Muscle of back (tissue), 11 donors: ENCODE results near the gene KIRREL3. TPM values are rescaled to one million over a fixed set of nuclear protein-coding genes. Genes with fewer than 3 reads are reported as not detected.

Experiments
- DNase-seq, 3 donors: peaks; one replicate each; pipeline versions ENCODE4 v3.0.0 to v3.0.0-alpha.2; 2013
- polyA plus RNA-seq, 10 donors: library from polyadenylated mRNA; unstranded; fragments of 120-200 nt; gene quantifications; one replicate each; pipeline ENCODE4 v1.2.1, GENCODE V29; 2013; ENCODE audit not compliant: insufficient read length in 10 of 10

The KIRREL3 gene
- polyA plus RNA-seq, 10 donors = 0.44 to 2.8 (median 1.2) TPM

DNA sequence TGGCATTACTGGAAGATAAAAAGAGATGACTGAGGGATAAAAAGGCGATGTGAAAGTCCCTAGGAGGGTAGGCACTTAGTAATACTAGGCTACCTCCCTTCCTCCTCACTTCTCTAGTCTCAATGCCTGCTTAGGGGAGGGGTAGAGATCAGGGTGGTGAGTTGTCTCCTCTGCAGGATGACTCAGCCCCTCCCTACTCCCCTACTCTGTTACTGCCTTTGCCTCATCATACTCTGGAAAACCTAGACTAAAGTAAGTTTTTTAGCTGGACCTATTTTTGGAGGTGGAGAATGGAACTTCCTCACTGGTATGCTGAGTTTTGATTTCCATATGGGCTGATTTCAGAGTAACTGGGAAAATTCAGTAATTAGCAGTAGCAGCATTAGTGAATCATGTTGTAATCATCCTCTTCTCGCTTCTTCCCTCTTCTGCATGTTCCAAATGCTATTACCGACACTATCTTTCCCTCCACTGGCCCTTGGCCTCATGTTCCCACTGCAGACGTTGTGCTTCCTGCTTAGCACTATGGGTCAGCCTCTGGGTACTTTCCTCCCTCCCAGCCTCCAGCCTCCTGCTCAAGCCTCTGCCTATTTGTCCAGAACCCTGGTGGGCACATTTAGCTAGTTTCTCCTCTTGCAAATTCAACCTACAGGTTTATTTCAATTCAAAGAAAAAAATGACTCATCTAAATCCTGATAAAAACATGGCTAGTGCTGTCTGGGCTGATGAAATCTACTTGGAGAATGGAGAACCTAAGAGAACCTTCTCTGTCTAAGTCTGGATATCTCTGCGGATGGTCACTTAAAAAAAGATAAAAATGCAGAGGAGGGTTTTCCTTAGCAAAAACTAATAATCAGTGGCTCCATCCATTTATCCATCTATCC lies 363.4 kb downstream of the KIRREL3 start:
- peak in 1 of 3 donors; percentile 81 for DNase-seq

DNA sequence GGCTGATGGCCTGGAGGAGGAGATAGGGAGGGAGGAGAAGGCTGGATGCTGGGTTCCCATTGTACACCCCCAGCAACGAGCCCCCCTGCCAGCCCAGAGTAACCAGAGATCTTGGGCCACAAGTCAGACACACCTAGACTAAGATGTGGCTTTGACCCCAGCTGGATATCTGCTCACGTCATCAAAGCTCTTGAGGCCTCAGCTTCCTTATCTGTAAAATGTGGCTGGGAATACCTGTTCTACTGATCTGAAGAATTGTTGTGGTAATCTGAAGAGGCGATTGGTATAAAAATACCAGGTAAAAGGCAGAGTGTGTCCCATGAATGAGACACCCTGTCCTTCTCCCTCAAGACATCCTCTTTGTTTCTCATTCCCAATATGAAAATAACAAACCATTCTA lies 365.1 kb downstream of the KIRREL3 start:
- DNase-seq = no peak

DNA sequence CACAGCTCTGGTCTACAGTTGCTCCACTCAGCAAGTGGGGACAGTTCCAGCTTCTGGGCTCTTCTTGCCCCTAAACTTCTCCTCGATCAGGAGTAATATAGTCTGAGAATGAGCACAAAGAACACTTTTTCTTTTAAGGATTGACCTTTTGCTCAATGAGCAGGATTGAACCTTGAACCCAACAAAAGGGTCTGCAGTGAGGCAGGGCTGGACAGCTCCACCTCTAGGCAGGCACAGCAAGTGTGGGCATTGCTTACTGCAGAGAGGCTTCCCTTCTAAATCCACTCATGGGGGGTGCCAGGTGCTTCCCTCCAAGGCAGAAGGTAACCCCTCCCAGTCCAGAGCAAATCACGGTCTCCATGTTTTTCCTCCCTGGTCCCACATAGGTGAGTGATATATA lies 365.6 kb downstream of the KIRREL3 start:
- DNase-seq = no peak

GRCh38 chr11:126633330-126633729 lies 367.2 kb downstream of the KIRREL3 start:
- no peak for DNase-seq

DNA sequence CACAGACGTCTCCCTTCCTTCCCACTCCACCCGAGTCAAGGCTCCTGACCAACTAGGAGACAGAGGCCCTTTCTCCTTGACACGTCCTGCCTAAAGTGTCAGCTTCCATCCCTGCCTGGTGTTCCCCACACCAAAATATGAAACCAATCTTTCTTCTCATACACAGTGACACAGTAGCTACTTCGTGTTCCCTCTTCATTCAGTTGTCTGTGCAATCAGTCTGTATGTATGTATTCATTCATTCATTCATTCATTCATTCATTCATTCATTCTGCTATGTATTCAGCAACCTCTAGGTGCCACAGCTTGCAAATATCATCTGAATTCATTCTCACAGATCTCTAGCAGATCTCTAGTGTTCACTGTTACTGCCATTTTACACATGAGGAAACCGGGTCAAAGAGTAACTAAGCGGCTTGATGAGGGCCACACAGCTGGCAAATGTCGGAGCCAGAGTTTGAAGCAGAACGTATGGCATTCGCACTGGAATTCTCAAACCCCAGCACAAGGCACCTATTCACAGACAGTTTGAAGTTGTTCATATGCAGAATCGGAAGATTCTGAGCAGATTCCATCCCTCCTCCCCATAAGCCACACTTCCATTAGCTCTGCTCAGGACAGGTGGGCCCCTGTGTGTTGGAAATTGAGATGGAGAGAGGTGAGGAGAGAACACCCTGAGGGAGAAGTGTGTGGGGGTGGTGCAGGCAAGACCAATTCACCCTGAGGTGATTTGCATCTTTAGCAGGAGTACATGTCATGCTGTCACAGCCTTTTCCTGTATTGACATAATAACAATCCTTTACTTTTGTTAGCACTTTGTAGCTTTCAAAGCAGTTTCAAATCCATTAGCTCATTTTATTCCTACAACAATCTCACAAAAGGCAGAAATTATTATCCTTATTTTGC lies 369.4 kb downstream of the KIRREL3 start:
- DNase-seq = no peak

DNA sequence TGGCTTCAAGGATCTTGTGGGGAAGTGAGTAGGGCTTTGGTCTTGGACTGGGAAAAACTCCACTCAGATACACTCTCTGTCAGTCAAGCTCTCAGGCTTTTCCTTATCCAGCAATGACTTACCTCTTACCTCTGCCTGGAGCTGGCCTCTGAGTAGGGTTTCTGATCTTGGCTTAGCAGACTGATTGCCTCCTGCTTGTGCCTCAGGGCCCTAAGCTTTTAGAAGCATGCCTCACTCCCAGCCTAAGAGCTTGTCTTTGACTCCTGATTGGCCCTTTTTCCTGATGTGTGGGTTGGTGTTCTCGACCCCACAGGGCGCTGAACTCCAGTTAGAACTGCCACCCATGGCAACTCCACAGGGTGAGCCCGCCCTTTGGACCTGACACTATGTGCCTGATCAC lies 370.1 kb downstream of the KIRREL3 start:
- no peak for DNase-seq

DNA sequence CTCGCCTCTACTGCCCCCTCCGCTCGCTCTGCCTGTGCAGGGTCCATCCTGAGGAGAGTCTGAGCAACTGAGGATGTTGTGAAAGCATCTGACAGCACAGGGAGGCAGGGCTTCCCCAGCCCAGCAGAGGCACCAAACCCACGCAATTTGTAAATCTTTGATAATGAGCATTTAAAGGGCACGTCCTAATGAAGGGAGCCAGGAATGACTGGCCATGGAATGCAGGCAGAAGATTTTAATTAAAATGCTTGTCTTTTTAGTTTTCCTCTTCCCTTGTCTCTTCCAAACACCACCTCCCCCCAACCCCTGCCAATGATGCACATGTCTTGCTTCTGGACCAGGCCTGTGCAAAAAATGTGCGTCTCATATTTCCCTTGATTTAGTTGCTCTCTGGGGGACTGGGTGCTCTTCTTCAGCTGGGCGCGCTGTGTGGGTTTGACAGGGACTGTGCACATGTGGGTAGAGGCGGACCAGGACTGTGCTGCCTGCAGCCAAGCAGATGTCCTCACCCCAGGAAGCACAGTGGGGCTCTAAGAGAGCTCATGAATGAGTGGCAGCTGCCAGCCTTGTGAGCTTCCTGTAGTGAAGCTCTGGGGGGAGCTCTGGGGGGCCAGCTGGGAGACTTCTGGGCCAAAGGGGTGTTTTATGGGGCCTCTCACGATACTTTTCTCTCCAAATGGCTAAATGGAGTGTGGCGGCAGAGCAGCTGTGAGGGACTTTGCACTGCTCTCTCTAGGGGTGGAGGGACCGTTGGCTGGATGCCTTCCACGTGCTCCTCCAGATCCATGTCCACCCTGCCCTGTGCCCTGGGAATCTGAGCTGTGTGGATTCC lies 371.6 kb downstream of the KIRREL3 start:
- DNase-seq = peak; percentile 54 to 86 (median 79)

GRCh38 chr11:126628450-126628789 lies 372.1 kb downstream of the KIRREL3 start:
- DNase-seq = peak in 1 of 3 donors; percentile 24

GRCh38 chr11:126627421-126627820 lies 373.1 kb downstream of the KIRREL3 start:
- no peak for DNase-seq

- no peak for DNase-seq
Measured at GRCh38 chr11:126624506-126624905, 376.1 kb downstream of the KIRREL3 start.

GRCh38 chr11:126619516-126619915 lies 381.1 kb downstream of the KIRREL3 start:
- DNase-seq = no peak

- no peak for DNase-seq
Measured at GRCh38 chr11:126615845-126616244, 384.7 kb downstream of the KIRREL3 start.

GRCh38 chr11:126613272-126613671 lies 387.3 kb downstream of the KIRREL3 start:
- no peak for DNase-seq

DNA sequence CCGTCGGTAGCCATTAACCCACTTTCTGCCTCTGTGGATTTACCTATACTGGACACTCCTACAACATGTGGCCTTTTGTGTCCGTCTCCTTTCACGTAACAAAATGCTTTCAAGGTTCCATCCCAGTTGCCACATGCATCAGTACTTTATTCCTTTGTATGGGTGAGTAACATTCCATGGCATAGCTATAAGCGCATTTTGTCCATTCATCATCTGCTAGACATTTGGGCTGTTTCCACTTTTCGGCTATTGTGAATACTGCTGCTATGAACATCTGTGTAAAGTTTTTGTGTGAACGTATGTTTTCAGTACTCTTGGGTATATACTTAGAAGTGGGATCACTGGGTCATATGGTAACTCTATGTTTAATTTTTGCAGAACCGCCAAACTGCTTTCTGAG lies 387.9 kb downstream of the KIRREL3 start:
- peak; percentile 38 to 75 (median 43) for DNase-seq

- no peak for DNase-seq
Measured at GRCh38 chr11:126611438-126611837, 389.1 kb downstream of the KIRREL3 start.

- no peak for DNase-seq
Measured at GRCh38 chr11:126608658-126609057, 391.9 kb downstream of the KIRREL3 start.

DNA sequence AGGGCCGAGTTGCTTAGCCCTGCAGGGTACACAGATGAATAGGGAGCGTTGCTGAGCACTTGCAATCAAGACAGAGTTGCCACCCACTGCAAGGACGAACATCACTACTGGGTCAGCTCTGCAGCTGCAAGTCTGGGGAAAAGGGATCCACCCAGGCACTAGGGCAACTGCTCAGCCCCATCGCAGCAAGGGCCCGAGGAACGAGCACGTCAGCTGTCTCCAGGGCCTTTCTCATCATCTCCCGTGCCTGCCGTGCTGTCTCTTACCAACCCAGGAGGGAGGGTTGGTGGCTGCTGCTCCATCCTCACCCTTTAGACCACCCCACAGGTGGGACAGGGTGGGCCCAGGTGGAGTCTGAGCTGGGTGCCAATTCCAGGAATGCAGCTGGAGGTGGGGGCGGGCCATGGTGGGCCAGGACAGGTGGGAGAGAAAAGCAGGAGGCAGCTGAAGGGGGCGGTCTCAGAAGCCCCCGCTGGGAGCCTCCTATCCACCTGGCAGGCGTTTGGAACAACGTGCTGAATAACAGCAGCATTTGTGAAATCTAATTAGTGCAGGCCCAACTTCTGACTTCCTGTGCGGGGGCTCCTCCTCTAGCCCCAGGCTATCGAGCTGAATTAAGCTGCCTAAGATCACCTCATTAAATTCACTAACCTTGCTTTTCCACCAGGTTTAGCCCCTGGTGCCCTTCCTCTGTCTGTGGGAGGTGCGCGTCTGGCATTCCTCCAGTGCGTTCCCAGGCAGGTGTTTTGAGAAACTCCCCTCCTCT lies 392.6 kb downstream of the KIRREL3 start:
- no peak for DNase-seq

GRCh38 chr11:126607374-126607773 lies 393.2 kb downstream of the KIRREL3 start:
- peak; percentile 51 to 85 (median 53) for DNase-seq

DNA sequence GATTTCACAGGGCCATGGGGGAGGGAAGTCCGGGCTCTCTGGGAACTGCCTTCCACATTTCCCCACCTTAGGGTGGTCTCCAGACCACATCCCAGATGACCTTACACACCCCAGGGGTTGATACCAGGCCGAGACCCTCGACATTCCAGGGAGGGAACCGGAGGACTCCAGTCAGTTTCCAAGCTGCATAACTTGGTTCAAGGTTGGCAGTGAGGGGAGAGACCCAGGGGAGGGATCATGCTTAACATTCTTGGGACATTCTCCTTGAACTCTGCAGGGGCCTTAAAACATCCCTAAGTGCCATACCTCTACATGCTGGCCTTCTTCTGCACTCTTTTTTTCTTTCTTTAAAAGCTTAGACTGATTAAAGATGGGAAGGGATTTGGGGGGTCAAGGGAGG lies 394.1 kb downstream of the KIRREL3 start:
- no peak for DNase-seq

DNA sequence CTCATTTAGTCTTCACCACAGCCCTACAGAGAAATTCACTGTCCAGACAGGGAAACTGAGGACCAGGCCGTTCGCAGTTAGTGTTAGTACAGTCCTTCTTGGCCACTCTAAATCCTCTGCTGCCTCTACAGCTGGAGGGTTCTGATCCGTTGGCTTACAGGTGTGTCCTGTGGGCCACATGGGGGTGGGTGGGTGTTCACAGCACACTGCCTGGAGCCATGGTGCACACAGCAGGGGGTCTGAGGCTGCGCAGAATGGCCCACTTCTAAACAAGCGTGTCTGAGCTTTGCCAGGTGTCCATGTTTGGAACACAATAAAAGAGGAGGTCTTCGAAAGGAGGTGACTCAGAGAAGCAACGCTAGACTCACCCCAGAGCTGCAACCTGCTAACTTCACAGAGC lies 396.1 kb downstream of the KIRREL3 start:
- no peak for DNase-seq

GRCh38 chr11:126603486-126603885 lies 397.1 kb downstream of the KIRREL3 start:
- DNase-seq = no peak
